Measurements from ENCODE around the gene KCTD20.

GRCh38 chr6:36430351-36430750 is 12.4 kb upstream of the KCTD20 start:
- TF ChIP-seq CTCF (IDR thresholded peaks at IDR 0.05 in 4 of 5, conservative IDR thresholded peaks at IDR 0.05 in 1 of 5): no peak
- no peak for TF ChIP-seq POLR2A (IDR thresholded peaks at IDR 0.05)

Measured in gastrocnemius medialis (tissue), 4 donors.